Heart left ventricle (tissue), 16 donors: ENCODE measurements around the gene APEX1. TPM values are rescaled to one million over a fixed set of nuclear protein-coding genes. Genes with fewer than 3 reads are reported as not detected.

Source experiments
- ATAC-seq, 4 donors: fragments of 200-7000 bp; cut with Tn5 transposase; one replicate each; pipeline ENCODE4 v1.9.1; 2020 to 2022; ENCODE audit warnings: moderate library complexity in 4 of 4, mild to moderate bottlenecking in 3 of 4, moderate number of reproducible peaks in 1 of 4
- DNase-seq, 5 donors: peaks; one replicate each; pipeline ENCODE4 v3.0.0-alpha.2; 2020
- H3K27ac ChIP-seq, 12 donors: fragments of 200-600 bp; sonication (generic) in 4 of 12; one replicate each; pipeline versions ENCODE4 v1.5.0 to v1.8.0; 2016 to 2022; ENCODE audit warnings: mild to moderate bottlenecking in 2 of 12
- H3K27me3 ChIP-seq, 9 donors: fragments of 200-600 bp; sonication (generic) in 2 of 9; one replicate each; pipeline versions ENCODE4 v1.5.1 to v1.8.0; 2016 to 2022; ENCODE audit warnings: mild to moderate bottlenecking in 3 of 9
- H3K36me3 ChIP-seq, 9 donors: fragments of 200-600 bp; sonication (generic) in 2 of 9; one replicate each; pipeline versions ENCODE4 v1.5.0 to v1.8.0; 2018 to 2022; ENCODE audit warnings: mild to moderate bottlenecking in 2 of 9
- H3K4me1 ChIP-seq, 12 donors: fragments of 200-600 bp; sonication (generic) in 4 of 12; one replicate each; pipeline versions ENCODE4 v1.5.0 to v1.8.0; 2016 to 2022; ENCODE audit warnings: mild to moderate bottlenecking in 3 of 12
- H3K4me3 ChIP-seq, 12 donors: fragments of 200-600 bp; sonication (generic) in 4 of 12; one replicate each; pipeline versions ENCODE4 v1.5.0 to v1.8.0; 2017 to 2022; ENCODE audit warnings: mild to moderate bottlenecking in 9 of 12, moderate library complexity in 4 of 12
- H3K9me3 ChIP-seq, 12 donors: fragments of 200-600 bp; sonication (generic) in 4 of 12; one replicate each; pipeline versions ENCODE4 v1.5.0 to v1.8.0; 2016 to 2022; ENCODE audit warnings: mild to moderate bottlenecking in 1 of 12
- POLR2A ChIP-seq, 2 donors: fragments of 450-650 bp; IDR thresholded peaks; one replicate each; pipeline ENCODE4 v1.6.1; 2017; ENCODE audit warnings: antibody characterized with exemption in 2 of 2, mild to moderate bottlenecking in 2 of 2, moderate library complexity in 2 of 2
- WGBS, 4 donors: extraction: QIAGEN DNeasy Blood & Tissue Kit in 2 of 4; methylation state at CpG; one replicate each; pipeline versions ENCODE4 v1.1.5 to v1.1.7; 2013 to 2018; 5-methylcytosine and 5-hydroxymethylcytosine counted together
- intact Hi-C, 10 donors: fragments of 100-400 bp; cut with DNase I; formaldehyde crosslinking; loops; one replicate each; pipeline versions ENCODE4 v1.11.1 to v1.14.2; 2022
- polyA plus RNA-seq, 2 donors: library from polyadenylated mRNA; stranded (reverse); fragments of 200-250 nt; gene quantifications; one replicate each; pipeline ENCODE4 v1.2.3, GENCODE V29; 2013
- total RNA-seq, 9 donors: library from RNA; depleted of rRNA in 2 of 9; stranded (reverse); fragments of >200 nt in 2 of 9; fragmentation: NEBNext Ultra II Directional in 3 of 9; extraction: Animal tissue kit (Norgen Biotek cat#: 25700) in 3 of 9; gene quantifications; one replicate each; pipeline versions ENCODE4 v1.1.0 to v1.2.4, GENCODE V29; 2016 to 2023
- TF ChIP-seq, protein P1 (sequence below), 12 donors: fragments of 200-600 bp; sonication (generic) in 4 of 12; IDR thresholded peaks; one replicate each; pipeline versions ENCODE4 v1.5.0 to v1.8.0; 2018 to 2022; ENCODE audit warnings: antibody characterized with exemption in 12 of 12, mild to moderate bottlenecking in 5 of 12
- donor health status: ischemic (EF 13 %, LVEDD 7.1; RV severe dilation, severe dysfunction).
- donor health status: healthy with polysubstance abuse.
- donor health status: DM: no; HTN: yes; CAD: no.
- donor health status: DM: no; HTN: no; CAD: no.
- donor health status: ischemic (EF 25% LVEDD 6.9; RV normal size, moderate dysfunction).
- donor health status: ischemic (EF 25% LVEDD 5.7; RV mildly dilated, moderate dysfunction).
- donor health status: healthy.
- donor health status: DM: yes; HTN: yes; CAD: no.
- donor health status: ischemic (EF 35%, LVEDD 5.7; RV mildly dilated, moderate dysfunction).
- donor health status: nonischemic (EF 11% LVEDD 7.7; RV severe dilation, severe dysfunction).
- donor health status: DM: yes; HTN: yes; CAD: no.
- donor health status: PGD.
- donor health status: ischemic (EF 29% LVEDD 5.4; RV normal size, mild dysfunction).
- donor health status: nonischemic (EF 23%, LVEDD 6.1; RV moderate dilation, normal function).

APEX1 gene
- total and polyA plus RNA-seq, 11 donors, result 47.9 to 109 (median 76.4) TPM

DNA sequence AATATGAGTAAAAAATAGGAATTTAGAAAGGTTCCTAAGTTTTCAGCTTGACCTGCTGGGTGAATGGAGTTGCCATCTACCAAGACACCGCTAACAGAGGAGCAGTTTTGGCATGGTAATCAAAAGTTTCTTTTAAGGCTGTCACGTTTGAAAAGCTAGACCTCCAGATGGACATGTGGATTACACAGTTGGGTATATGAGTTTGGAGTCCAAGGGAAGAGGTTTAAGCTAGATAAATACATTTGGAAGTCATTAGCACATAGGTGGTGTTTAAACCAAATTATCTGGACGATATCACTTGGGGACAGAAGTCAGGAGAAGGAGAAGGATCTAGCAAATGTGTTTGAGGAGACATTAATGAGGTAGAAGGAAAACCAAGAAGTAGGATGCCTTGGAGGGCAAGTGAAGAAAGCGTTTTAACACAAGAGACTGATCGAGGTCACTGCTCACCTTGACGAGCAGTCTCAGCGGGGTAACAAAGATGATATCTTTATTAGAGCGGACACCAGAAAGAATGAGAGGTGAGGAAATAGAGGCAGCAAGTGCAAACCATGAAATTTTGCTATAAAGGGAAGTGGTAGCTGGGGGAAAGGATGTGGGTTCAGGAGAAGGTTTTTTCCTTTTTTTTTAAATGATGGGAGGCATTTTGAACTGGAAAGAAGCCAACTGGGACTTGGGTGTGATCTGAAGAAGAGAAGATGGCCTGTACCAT, 31.8 kb downstream of the APEX1 start:
- peaks cover 0 to 35% (median 6%) of the 10 kb centered on the region in 12 donors for H3K4me1 ChIP-seq
- H3K4me3 ChIP-seq, result no peak overlapping the region
- intact Hi-C loops, result no loop called here
- H3K9me3 ChIP-seq, result no peaks in the 10 kb centered on the region
- H3K36me3 ChIP-seq, result no peaks in the 10 kb centered on the region
- ATAC-seq (no peak), DNase-seq (no peak)
- peaks cover 0 to 9% (median 0%) of the 10 kb centered on the region in 9 donors for H3K27me3 ChIP-seq
- WGBS, 4 donors, result 84 to 88% (median 85%) methylated on average over 8 of the region's 8 CpGs
- TF ChIP-seq, protein P1, sequence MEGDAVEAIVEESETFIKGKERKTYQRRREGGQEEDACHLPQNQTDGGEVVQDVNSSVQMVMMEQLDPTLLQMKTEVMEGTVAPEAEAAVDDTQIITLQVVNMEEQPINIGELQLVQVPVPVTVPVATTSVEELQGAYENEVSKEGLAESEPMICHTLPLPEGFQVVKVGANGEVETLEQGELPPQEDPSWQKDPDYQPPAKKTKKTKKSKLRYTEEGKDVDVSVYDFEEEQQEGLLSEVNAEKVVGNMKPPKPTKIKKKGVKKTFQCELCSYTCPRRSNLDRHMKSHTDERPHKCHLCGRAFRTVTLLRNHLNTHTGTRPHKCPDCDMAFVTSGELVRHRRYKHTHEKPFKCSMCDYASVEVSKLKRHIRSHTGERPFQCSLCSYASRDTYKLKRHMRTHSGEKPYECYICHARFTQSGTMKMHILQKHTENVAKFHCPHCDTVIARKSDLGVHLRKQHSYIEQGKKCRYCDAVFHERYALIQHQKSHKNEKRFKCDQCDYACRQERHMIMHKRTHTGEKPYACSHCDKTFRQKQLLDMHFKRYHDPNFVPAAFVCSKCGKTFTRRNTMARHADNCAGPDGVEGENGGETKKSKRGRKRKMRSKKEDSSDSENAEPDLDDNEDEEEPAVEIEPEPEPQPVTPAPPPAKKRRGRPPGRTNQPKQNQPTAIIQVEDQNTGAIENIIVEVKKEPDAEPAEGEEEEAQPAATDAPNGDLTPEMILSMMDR (IDR thresholded peaks at IDR 0.05), result no peak
- TF ChIP-seq POLR2A (IDR thresholded peaks at IDR 0.05), result no peak
- no peak overlapping the region for H3K27ac ChIP-seq

DNA sequence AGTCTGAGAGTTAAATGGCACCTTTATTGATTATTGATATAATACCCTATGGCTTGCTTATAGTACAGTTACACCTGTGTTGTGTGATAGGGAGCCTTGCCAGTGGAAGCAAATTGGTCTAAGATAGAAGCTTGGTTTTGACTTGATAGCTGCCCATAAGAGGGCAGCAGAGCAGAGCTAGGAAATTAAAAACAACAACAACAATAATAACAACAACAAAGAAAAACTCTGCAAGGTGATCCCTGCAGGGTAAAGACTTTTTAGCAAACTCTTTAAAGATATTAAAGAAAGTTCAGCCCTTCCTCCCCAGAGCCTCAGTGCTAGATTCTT, 32.3 kb downstream of the APEX1 start:
- Histone ChIP-seq H3K27ac (no peak overlapping the region), H3K27me3 (peaks cover 0 to 9% (median 0%) of the 10 kb centered on the region in 9 donors), H3K9me3 (no peaks in the 10 kb centered on the region), H3K36me3 (no peaks in the 10 kb centered on the region), H3K4me3 (no peak overlapping the region), H3K4me1 (peaks cover 0 to 35% (median 6%) of the 10 kb centered on the region in 12 donors)
- DNase-seq (no peak), ATAC-seq (no peak)
- intact Hi-C loops, result no loop called here
- no peak for TF ChIP-seq POLR2A (IDR thresholded peaks at IDR 0.05)
- TF ChIP-seq, protein P1 (IDR thresholded peaks at IDR 0.05), result no peak

DNA sequence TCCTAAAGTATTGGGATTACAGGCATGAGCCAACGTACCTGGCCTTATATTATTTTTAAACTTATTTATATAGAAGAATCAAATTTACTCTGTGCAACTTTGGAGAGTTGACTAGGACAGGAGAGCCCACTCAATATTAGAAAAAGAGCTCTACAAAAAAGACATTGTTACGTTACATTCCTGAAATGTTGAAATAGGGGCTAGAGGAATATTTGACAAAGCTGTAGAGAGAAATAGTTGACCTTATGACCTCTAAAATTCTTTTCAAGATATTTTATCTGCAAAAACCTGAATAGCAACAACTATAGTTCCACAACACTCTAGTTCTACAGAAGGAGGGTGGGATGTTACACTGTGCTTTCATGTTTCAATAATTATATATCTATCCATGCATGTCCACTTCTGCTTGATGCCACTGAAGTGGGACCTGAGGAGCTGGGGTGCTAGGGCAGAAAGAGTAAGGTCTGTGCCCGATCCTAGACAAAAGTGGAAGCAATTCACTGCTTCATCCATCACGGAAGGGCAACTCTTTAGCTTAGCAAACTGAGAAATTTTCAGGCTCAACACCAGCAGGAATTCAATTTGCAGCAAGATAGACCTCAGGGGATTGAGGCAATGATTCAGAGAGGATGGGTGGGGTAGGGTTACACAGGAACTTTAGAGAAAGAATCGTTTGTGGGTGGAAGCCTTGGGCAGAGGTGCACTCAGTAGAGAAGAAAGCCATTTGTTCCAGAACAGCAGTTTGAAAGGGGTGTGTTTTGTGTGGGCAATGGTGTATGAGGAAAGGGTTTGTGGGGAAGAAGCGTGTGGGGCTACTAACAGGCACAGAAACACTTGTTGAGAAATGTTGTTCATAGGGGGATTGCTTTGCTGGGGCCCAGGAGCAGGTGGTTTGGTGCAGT, 34.3 kb downstream of the APEX1 start:
- Histone ChIP-seq H3K4me1 (peaks cover 0 to 48% (median 6%) of the 10 kb centered on the region in 12 donors), H3K27me3 (peaks cover 0 to 9% (median 0%) of the 10 kb centered on the region in 9 donors), H3K9me3 (no peaks in the 10 kb centered on the region), H3K27ac (peak overlapping the region in 11 of 12 donors; percentile 28 to 69 (median 53)), H3K36me3 (no peaks in the 10 kb centered on the region), H3K4me3 (no peak overlapping the region)
- DNase-seq (peak in 2 of 5 donors; percentile 19 to 22), ATAC-seq (peak; percentile 58 to 88 (median 76))
- no peak for TF ChIP-seq POLR2A (IDR thresholded peaks at IDR 0.05)
- TF ChIP-seq, protein P1 (IDR thresholded peaks at IDR 0.05), result no peak
- intact Hi-C loops, result no loop called here
- WGBS, 4 donors, result 37 to 55% (median 54%) methylated on average over 6 of the region's 6 CpGs

DNA sequence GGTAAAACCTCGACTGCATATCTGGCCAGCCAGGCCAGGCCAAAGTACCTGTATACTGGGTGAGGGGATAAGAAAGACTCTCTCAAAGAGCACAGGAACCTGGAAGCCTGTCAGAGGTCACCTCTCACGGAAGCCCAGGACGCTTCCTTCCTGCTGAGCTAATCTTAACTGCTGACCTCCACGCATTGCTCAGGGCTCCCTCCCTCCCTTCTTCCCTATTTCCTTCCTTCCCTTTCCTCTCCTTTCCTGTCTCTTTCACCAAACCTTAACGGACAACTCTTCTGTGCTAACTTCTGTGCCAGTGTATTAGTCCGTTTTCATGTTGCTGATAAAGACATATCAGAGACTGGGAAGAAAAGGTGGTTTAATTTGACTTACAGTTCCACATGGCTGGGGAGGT, 35.5 kb downstream of the APEX1 start:
- peaks cover 0 to 61% (median 6%) of the 10 kb centered on the region in 12 donors for H3K4me1 ChIP-seq

More for the DNA sequence above, 35.5 kb downstream of the APEX1 start:
- Histone ChIP-seq H3K27me3 (peaks cover 0 to 4% (median 0%) of the 10 kb centered on the region in 9 donors), H3K27ac (peak overlapping the region in 9 of 12 donors; percentile 28 to 69 (median 54)), H3K4me3 (no peak overlapping the region), H3K9me3 (no peaks in the 10 kb centered on the region), H3K36me3 (no peaks in the 10 kb centered on the region)
- TF ChIP-seq, protein P1 (IDR thresholded peaks at IDR 0.05), result no peak
- no peak for TF ChIP-seq POLR2A (IDR thresholded peaks at IDR 0.05)
- 27 to 32% (median 28%) methylated on average over 6 of the region's 6 CpGs for WGBS, 4 donors
- ATAC-seq (no peak), DNase-seq (no peak)
- intact Hi-C loops, result no loop called here
